Trophoblast cell (in vitro differentiated cells and primary cell): Measurements from ENCODE around the gene HBZ.

Experiments used
- DNase-seq, 2 donors: peaks; one replicate each; pipeline ENCODE4 v3.0.0-alpha.2; 2016
- H2AFZ ChIP-seq: 2 replicates; pipeline ENCODE4 v1.6.1; 2013; ENCODE audit warnings: low read length, moderate library complexity, mild to moderate bottlenecking; ENCODE audit not compliant: insufficient read depth, poor library complexity
- H2AK5ac ChIP-seq: 2 replicates; pipeline ENCODE4 v1.6.1; 2013; ENCODE audit warnings: mild to moderate bottlenecking, low read length
- H2BK120ac ChIP-seq: 2 replicates; pipeline ENCODE4 v1.6.1; 2013; ENCODE audit warnings: low read length, mild to moderate bottlenecking, moderate library complexity; ENCODE audit not compliant: insufficient read depth, poor library complexity
- H2BK12ac ChIP-seq: 2 replicates; pipeline ENCODE4 v1.6.1; 2013; ENCODE audit warnings: mild to moderate bottlenecking, low read length, moderate library complexity
- H2BK5ac ChIP-seq: 2 replicates; pipeline ENCODE4 v1.6.1; 2013; ENCODE audit warnings: low read length, low read depth, moderate library complexity, mild to moderate bottlenecking; ENCODE audit not compliant: poor library complexity
- H3K14ac ChIP-seq: 2 replicates; pipeline ENCODE4 v1.6.1; 2013; ENCODE audit warnings: mild to moderate bottlenecking, low read length
- H3K18ac ChIP-seq: 2 replicates; pipeline ENCODE4 v1.6.1; 2013; ENCODE audit warnings: mild to moderate bottlenecking, low read length
- H3K23ac ChIP-seq: 2 replicates; pipeline ENCODE4 v1.6.1; 2013; ENCODE audit warnings: low read length
- H3K27ac ChIP-seq: 2 replicates; pipeline ENCODE4 v1.5.1; 2013; ENCODE audit warnings: low read depth, mild to moderate bottlenecking, inconsistent platforms, low read length, moderate library complexity
- H3K27me3 ChIP-seq: 2 replicates; pipeline ENCODE4 v1.6.1; 2013; ENCODE audit warnings: inconsistent platforms, mild to moderate bottlenecking, low read length, moderate library complexity; ENCODE audit not compliant: insufficient read depth
- H3K36me3 ChIP-seq, 2 experiments: 1 replicate in 1 of 2; 2 replicates in 1 of 2; pipeline ENCODE4 v1.6.1; 2013; ENCODE audit warnings: low read length in 2 of 2, mild to moderate bottlenecking in 2 of 2, moderate library complexity in 1 of 2; ENCODE audit not compliant: insufficient read depth in 2 of 2, control insufficient read depth in 1 of 2
- H3K4ac ChIP-seq: 2 replicates; pipeline ENCODE4 v1.6.1; 2013; ENCODE audit warnings: low read depth, mild to moderate bottlenecking, low read length, moderate library complexity
- H3K4me1 ChIP-seq, 2 experiments: 1 replicate in 1 of 2; 2 replicates in 1 of 2; pipeline ENCODE4 v1.6.1; 2013; ENCODE audit warnings: low read length in 2 of 2, mild to moderate bottlenecking in 2 of 2, moderate library complexity in 1 of 2; ENCODE audit not compliant: insufficient read depth in 2 of 2, control insufficient read depth in 1 of 2
- H3K4me2 ChIP-seq: 2 replicates; pipeline ENCODE4 v1.6.1; 2013; ENCODE audit warnings: inconsistent platforms, mild to moderate bottlenecking, low read length, moderate library complexity
- H3K4me3 ChIP-seq: 2 replicates; pipeline ENCODE4 v1.5.1; 2013; ENCODE audit warnings: mild to moderate bottlenecking, low read depth, low read length, inconsistent platforms
- H3K79me1 ChIP-seq: one replicate; pipeline ENCODE4 v1.6.1; 2013; ENCODE audit warnings: low read length
- H3K79me2 ChIP-seq: 2 replicates; pipeline ENCODE4 v1.6.1; 2013; ENCODE audit warnings: low read length, mild to moderate bottlenecking; ENCODE audit not compliant: control insufficient read depth, insufficient read depth, poor library complexity
- H3K9ac ChIP-seq: 2 replicates; pipeline ENCODE4 v1.6.1; 2013; ENCODE audit warnings: mild to moderate bottlenecking, low read length
- H3K9me3 ChIP-seq: 2 replicates; pipeline ENCODE4 v1.6.1; 2013; ENCODE audit warnings: low read depth, mild to moderate bottlenecking, control low read depth, inconsistent platforms, low read length; ENCODE audit not compliant: insufficient read depth
- H4K12ac ChIP-seq: 2 replicates; pipeline ENCODE4 v1.6.1; 2013; ENCODE audit warnings: low read depth, mild to moderate bottlenecking, low read length, moderate library complexity
- H4K8ac ChIP-seq: 2 replicates; pipeline ENCODE4 v1.6.1; 2013; ENCODE audit warnings: low read depth, mild to moderate bottlenecking, low read length, moderate library complexity
- H4K91ac ChIP-seq: one replicate; pipeline ENCODE4 v1.6.1; 2013; ENCODE audit warnings: low read depth, mild to moderate bottlenecking, low read length, moderate library complexity
- whole genome bisulfite sequencing: extraction: QIAGEN DNeasy Blood & Tissue Kit; methylation state at CpG from one replicate; pipeline ENCODE4 v1.1.7; 2013; ENCODE audit warnings: missing lambda C conversion rate; ENCODE audit not compliant: insufficient read length, insufficient coverage; ENCODE audit errors: extremely low coverage; 5-methylcytosine and 5-hydroxymethylcytosine counted together

Gene HBZ

GRCh38 chr16:143456-143855 lies 9.0 kb upstream of the HBZ start:
- Histone ChIP-seq H3K4ac (no peak overlapping the region), H3K36me3 (no peaks in the 10 kb centered on the region), H3K9me3 (no peaks in the 10 kb centered on the region), H4K91ac (peak overlapping the region; percentile 10), H3K4me1 (no peaks in the 10 kb centered on the region), H2BK5ac (no peak overlapping the region), H3K27me3 (no peaks in the 10 kb centered on the region), H3K23ac (no peak overlapping the region), H4K8ac (no peak overlapping the region), H4K12ac (no peak overlapping the region), H2AFZ (no peak overlapping the region), H3K14ac (no peak overlapping the region), H3K4me2 (no peak overlapping the region), H2BK12ac (no peak overlapping the region), H2AK5ac (no peak overlapping the region), H2BK120ac (no peak overlapping the region), H3K18ac (no peak overlapping the region), H3K79me1 (peaks cover 4% of the 10 kb centered on the region), H3K79me2 (no peaks in the 10 kb centered on the region), H3K4me3 (no peak overlapping the region), H3K27ac (no peak overlapping the region), H3K9ac (no peak overlapping the region)
- DNase-seq = no peak
- no CpG with 5 or more reads among the region's 6 CpGs for WGBS

DNA sequence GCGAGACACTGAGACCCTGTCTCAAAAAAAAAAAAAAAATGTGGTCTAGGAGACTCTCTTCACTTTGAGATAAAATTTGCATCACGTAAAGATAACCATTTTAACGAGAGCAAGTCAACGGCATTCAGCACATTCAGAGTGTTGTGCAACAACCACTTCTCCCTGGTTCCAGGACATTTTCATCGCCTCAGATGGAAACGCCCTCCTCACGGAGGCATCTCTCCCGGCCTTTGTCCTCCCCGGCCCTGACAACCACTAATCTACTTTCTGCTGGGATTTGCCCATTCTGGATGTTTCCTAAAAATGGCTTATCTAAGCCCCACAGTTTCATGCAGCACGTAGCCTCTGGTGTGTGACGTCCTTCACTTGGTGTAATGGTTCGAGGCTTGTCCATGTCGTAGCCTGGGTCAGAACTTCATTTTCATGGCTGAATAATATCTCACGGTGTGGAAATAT lies 7.6 kb upstream of the HBZ start:
- Histone ChIP-seq H3K23ac (no peak overlapping the region), H3K79me1 (no peaks in the 10 kb centered on the region), H2BK5ac (no peak overlapping the region), H2AFZ (no peak overlapping the region), H3K4ac (no peak overlapping the region), H3K79me2 (no peaks in the 10 kb centered on the region), H4K12ac (no peak overlapping the region), H2BK120ac (no peak overlapping the region), H3K9ac (no peak overlapping the region), H4K91ac (no peak overlapping the region), H2AK5ac (no peak overlapping the region), H3K4me1 (no peaks in the 10 kb centered on the region), H3K4me3 (no peak overlapping the region), H3K36me3 (no peaks in the 10 kb centered on the region), H3K27ac (no peak overlapping the region), H2BK12ac (no peak overlapping the region), H3K9me3 (no peaks in the 10 kb centered on the region), H3K27me3 (no peaks in the 10 kb centered on the region), H4K8ac (no peak overlapping the region), H3K4me2 (no peak overlapping the region), H3K18ac (no peak overlapping the region), H3K14ac (no peak overlapping the region)
- peak; percentile 45 to 75 for DNase-seq
- WGBS = no CpG with 5 or more reads among the region's 14 CpGs

DNA sequence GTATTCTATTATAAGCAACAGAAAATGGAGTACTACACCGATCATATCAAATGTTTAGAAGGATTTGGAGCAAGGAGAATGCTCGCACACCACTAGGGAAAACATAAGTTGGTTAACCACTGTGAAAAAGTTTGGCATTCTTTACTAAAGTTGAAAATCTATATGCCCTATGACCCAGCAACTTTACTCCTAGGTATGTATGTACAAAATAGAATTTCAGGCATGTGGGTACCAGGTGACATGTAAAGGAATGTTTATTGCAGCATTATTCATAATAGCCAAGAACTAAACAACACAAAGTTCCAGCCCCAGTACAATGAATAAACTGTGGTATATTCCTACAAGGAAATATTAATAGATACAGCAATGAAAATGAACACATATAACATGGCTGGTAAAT lies 5.8 kb upstream of the HBZ start:
- Histone ChIP-seq H3K9me3 (no peaks in the 10 kb centered on the region), H3K4me3 (no peak overlapping the region), H2AK5ac (no peak overlapping the region), H3K4me2 (no peak overlapping the region), H4K91ac (no peak overlapping the region), H3K14ac (no peak overlapping the region), H2BK120ac (no peak overlapping the region), H3K18ac (no peak overlapping the region), H3K4me1 (no peaks in the 10 kb centered on the region), H3K27me3 (no peaks in the 10 kb centered on the region), H2BK12ac (no peak overlapping the region), H3K9ac (no peak overlapping the region), H4K12ac (no peak overlapping the region), H2AFZ (no peak overlapping the region), H3K36me3 (no peaks in the 10 kb centered on the region), H3K79me2 (no peaks in the 10 kb centered on the region), H3K27ac (no peak overlapping the region), H3K23ac (no peak overlapping the region), H2BK5ac (no peak overlapping the region), H3K4ac (no peak overlapping the region), H4K8ac (no peak overlapping the region), H3K79me1 (no peaks in the 10 kb centered on the region)
- DNase-seq = peak; percentile 47 to 84
- no CpG with 5 or more reads among the region's 2 CpGs for WGBS

DNA sequence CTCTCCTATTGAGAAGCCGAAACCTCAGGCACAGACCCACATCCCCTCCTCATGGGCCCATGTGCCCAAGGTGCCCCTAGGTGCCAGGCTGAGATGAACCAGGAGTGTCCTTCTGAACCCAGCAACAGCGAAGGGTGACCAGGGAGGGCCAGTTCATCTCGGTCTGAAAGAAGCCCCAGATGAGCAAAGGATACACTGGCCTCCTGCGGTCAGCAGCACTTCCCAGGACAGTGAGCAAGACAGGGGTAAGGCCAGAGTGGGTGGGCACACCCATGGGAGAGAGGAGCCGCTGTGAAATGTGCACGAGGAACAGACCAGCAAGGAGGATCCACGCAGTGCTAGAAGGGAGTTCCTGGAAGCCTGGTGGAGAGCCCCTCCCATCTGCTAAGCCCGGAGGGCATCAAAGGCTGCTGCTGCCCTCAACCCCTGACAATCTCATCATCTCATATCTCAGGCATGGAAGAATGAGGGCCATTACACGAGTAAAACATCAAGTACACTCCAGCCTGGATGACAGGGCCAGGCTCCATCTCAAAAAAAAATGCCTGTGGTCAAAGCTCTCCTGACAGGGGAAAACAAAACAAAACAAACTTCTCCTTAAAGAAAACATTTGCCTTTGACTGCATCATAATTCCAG lies 3.3 kb upstream of the HBZ start:
- Histone ChIP-seq H3K79me1 (no peaks in the 10 kb centered on the region), H3K9me3 (no peaks in the 10 kb centered on the region), H3K27me3 (peaks cover 2% of the 10 kb centered on the region), H4K8ac (no peak overlapping the region), H3K14ac (no peak overlapping the region), H3K4me2 (no peak overlapping the region), H2BK12ac (no peak overlapping the region), H2AFZ (no peak overlapping the region), H3K18ac (no peak overlapping the region), H3K4me1 (no peaks in the 10 kb centered on the region), H3K4ac (no peak overlapping the region), H4K12ac (no peak overlapping the region), H3K4me3 (no peak overlapping the region), H4K91ac (no peak overlapping the region), H2AK5ac (no peak overlapping the region), H2BK120ac (no peak overlapping the region), H3K36me3 (no peaks in the 10 kb centered on the region), H2BK5ac (no peak overlapping the region), H3K27ac (no peak overlapping the region), H3K79me2 (no peaks in the 10 kb centered on the region), H3K9ac (no peak overlapping the region), H3K23ac (no peak overlapping the region)
- DNase-seq = peak; percentile 95 to 97
- no CpG with 5 or more reads among the region's 9 CpGs for WGBS
